Muscle layer of duodenum (tissue), 2 donors: Measurements from ENCODE around the gene LENEP.

ENCODE experiments used
- H3K27ac ChIP-seq: one replicate; pipeline ENCODE4 v1.7.0; 2013; ENCODE audit warnings: mild to moderate bottlenecking, low read length
- H3K27me3 ChIP-seq: one replicate; pipeline ENCODE4 v1.7.0; 2013; ENCODE audit warnings: low read depth, mild to moderate bottlenecking, control low read depth, low read length
- H3K36me3 ChIP-seq, 2 donors: one replicate each; pipeline ENCODE4 v1.7.0; 2013; ENCODE audit warnings: low read length in 2 of 2, control low read depth in 1 of 2, mild to moderate bottlenecking in 1 of 2; ENCODE audit not compliant: insufficient read depth in 2 of 2, control insufficient read depth in 1 of 2
- H3K4me1 ChIP-seq, 2 donors: one replicate each; pipeline ENCODE4 v1.7.0; 2013; ENCODE audit warnings: low read length in 2 of 2, mild to moderate bottlenecking in 2 of 2, control low read depth in 1 of 2, moderate library complexity in 1 of 2; ENCODE audit not compliant: insufficient read depth in 2 of 2, control insufficient read depth in 1 of 2
- H3K4me3 ChIP-seq, 2 donors: one replicate each; pipeline ENCODE4 v1.7.0; 2013; ENCODE audit warnings: low read length in 2 of 2, low read depth in 1 of 2, mild to moderate bottlenecking in 1 of 2
- H3K9me3 ChIP-seq, 2 donors: one replicate each; pipeline ENCODE4 v1.7.0; 2013; ENCODE audit warnings: low read length in 2 of 2, control low read depth in 1 of 2, mild to moderate bottlenecking in 1 of 2; ENCODE audit not compliant: control insufficient read depth in 1 of 2
- donor health status: healthy.

The LENEP gene

DNA sequence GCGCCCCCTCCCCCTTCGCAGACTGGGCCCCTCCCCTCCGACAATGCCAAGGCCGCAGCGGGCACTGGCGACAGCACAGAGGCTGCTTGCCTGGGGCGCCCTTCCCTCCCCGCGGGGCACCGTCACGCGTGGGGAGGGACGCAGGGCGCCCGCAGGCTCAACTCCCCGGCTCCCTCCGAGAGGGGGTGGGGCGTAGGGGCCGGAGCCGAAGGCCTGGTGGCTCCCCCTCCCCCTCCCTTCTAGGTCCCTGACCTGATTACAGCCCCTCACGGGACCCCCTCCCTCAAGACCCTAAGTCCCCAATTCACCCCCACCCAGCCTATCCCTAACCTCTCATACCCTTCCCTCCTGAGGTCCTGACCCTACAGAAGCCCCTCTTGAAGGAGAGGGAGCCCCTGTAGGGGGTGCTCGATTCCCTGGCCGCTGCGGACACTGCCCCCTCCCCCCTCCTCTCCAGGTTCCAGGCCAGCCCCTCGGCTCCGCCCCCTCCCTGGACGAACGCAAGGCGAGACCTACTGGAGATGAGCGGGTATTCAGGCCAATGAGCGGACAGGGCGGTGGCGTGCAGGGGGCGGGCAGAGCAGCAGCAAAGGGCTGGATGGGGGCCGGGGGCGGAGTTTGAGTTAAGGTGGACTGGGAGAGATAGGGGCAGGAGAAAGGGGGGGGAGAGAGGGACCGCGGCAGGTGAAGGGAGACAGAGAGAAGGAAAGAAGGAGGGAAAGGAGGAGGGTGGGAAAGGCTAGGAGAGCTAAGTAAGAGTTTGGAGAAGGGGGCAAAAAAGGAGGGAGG, 8.5 kb downstream of the LENEP start:
- Histone ChIP-seq H3K36me3 (peaks cover 0 to 5% of the 10 kb centered on the region in 2 donors), H3K4me1 (peaks cover 9 to 40% of the 10 kb centered on the region in 2 donors), H3K27ac (peak overlapping the region; percentile 96), H3K9me3 (no peaks in the 10 kb centered on the region), H3K27me3 (no peaks in the 10 kb centered on the region), H3K4me3 (peak overlapping the region; percentile 83 to 89)

DNA sequence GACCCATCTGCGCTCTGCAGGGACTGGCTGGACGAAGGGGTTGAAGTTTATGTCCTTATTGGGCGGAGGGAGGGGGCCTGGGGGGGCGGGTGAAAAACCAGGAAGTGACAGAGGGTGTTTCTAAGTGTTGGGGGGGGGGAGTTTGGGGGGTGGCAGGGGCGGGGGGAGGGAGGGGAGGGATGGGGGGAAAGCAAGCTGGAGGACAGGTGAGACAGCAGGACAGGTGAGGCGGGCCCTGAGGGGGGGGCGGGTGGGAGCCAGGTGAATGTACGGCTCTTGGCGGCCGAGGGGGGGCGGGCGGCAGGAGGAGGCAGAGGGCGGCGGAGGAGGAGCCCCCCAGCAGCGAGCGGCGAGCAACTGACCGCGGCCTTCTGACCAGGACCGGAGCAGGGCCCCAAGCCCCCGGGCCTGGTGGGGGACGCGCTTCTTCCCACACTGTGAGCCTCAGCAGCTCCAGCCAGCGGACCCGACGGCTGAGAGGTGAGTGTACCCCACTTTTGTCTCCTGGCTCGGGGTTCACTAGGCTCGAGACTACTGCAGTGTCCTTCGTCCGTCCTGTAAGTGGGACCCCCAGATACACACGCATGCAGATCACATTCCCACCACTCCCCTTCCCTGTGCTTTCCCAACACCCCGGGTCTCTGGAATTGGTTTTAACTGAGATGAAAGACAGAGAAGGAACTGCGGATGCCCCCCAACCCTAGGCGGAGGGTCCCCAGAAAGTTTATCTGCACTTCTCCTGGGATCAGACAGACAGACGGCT, 9.3 kb downstream of the LENEP start, which contains the start of gene ZBTB7B:
ZBTB7B (plus strand) TSS at position 339 of the 763 bp plus-strand sequence. CDS start 11,859 bp downstream, outside the sequence.
- Histone ChIP-seq H3K36me3 (peaks cover 0 to 5% of the 10 kb centered on the region in 2 donors), H3K4me1 (peaks cover 16 to 46% of the 10 kb centered on the region in 2 donors), H3K4me3 (peak within 1 kb of the TSS; percentile 92 to 93), H3K9me3 (no peaks in the 10 kb centered on the region), H3K27ac (peak within 1 kb of the TSS; percentile 97), H3K27me3 (no peaks in the 10 kb centered on the region)

DNA sequence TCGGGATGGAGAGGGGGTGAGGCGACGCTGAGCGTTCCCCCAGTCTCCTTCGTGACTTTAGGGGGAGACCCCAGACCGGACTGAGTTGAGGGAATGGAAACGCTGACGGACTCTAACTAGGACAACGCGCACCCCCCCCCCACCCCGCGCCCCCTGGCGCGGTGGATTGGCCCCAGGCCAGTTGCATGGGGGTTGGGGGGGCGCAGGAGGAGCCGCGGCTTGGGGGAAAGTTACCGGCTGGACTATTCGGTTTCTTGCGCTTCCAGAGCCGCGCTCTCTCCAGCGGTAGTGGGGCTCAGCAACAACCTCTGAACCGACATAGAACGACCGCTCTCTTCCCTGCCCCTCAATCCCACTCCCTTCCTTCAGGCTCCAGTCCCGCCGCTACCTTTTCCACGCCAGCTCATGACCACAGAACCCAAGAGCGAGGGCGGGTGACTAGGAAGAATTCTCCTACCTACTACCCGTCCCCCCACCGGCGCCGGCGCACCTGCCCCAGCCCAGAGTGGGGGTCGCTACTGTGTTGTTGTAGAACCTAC, 9.9 kb downstream of the LENEP start:
- no peaks in the 10 kb centered on the region for H3K9me3 ChIP-seq
- H3K27me3 ChIP-seq, result no peaks in the 10 kb centered on the region
- H3K36me3 ChIP-seq, result peaks cover 0 to 5% of the 10 kb centered on the region in 2 donors
- H3K27ac ChIP-seq, result peak overlapping the region; percentile 97
- peak overlapping the region; percentile 92 to 93 for H3K4me3 ChIP-seq
- peaks cover 17 to 46% of the 10 kb centered on the region in 2 donors for H3K4me1 ChIP-seq

DNA sequence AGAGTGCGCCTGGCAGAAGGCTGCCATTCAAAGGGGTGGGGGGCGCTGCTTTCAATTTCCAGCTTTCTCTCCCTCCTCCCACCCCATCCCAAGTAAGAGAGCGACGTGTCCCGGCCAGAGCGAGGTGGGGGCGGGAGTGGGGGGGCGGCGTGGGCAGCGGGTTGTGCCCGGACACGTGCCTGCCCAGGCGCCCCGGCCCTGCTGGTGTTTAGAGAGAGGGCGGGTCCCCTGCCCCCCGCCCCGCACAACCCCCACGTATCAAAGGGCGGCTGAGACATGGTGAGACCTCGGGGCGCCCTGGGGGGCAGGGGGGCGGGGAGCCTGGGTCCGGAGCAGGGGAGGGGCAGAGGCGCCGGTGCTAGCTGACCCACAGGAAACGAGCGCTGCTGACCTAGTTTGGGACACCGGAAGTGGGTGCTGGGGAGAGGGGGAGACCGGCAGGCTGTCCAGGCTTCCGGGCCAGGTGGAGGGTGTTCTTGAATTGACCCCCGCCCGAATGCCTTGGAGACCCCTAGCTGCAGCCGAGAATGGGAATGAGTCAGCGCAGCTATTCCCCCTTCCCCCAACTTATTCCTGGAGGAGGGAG, 10.5 kb downstream of the LENEP start:
- Histone ChIP-seq H3K27me3 (no peaks in the 10 kb centered on the region), H3K4me1 (peaks cover 17 to 45% of the 10 kb centered on the region in 2 donors), H3K36me3 (peaks cover 0 to 5% of the 10 kb centered on the region in 2 donors), H3K9me3 (no peaks in the 10 kb centered on the region), H3K4me3 (peak overlapping the region; percentile 92 to 93), H3K27ac (peak overlapping the region; percentile 97)

DNA sequence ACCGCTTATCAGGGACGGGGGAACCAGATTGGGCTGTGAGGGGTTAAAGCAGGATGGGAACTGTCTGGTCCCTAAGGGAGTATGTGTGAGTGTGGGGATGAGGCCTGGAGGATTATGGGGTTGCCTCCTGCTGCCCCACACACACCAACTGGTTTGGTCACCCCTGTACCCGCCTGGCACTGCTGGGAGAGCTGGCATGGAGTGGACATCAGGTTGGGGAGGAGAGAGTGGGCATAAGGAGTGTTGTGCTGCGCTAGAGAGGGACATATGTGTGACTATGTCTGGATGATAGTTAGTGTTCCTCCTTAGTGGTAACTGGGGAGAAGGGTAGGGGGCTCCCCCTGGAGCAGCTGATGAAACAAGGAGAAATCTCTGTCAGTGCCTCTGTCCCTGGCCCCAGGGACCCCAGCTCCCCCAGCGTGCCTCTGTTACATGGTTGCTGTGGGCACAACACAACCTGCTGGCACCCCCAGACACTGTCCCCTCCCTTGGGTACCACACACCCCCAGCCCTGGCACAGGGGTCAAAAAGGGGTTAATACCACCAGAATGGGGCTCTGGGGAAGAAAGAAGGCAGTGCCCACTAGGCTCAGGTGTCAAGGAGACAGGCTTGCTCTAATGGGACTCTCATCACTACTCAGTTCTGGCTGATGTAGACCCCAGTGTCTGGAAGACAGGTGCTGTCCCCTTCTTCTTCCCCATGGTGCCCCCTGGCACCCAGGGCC, 11.1 kb downstream of the LENEP start:
- peak overlapping the region; percentile 97 for H3K27ac ChIP-seq
- peaks cover 0 to 5% of the 10 kb centered on the region in 2 donors for H3K36me3 ChIP-seq
- H3K9me3 ChIP-seq, result no peaks in the 10 kb centered on the region
- no peaks in the 10 kb centered on the region for H3K27me3 ChIP-seq
- H3K4me3 ChIP-seq, result peak overlapping the region; percentile 92 to 93
- H3K4me1 ChIP-seq, result peaks cover 17 to 40% of the 10 kb centered on the region in 2 donors

DNA sequence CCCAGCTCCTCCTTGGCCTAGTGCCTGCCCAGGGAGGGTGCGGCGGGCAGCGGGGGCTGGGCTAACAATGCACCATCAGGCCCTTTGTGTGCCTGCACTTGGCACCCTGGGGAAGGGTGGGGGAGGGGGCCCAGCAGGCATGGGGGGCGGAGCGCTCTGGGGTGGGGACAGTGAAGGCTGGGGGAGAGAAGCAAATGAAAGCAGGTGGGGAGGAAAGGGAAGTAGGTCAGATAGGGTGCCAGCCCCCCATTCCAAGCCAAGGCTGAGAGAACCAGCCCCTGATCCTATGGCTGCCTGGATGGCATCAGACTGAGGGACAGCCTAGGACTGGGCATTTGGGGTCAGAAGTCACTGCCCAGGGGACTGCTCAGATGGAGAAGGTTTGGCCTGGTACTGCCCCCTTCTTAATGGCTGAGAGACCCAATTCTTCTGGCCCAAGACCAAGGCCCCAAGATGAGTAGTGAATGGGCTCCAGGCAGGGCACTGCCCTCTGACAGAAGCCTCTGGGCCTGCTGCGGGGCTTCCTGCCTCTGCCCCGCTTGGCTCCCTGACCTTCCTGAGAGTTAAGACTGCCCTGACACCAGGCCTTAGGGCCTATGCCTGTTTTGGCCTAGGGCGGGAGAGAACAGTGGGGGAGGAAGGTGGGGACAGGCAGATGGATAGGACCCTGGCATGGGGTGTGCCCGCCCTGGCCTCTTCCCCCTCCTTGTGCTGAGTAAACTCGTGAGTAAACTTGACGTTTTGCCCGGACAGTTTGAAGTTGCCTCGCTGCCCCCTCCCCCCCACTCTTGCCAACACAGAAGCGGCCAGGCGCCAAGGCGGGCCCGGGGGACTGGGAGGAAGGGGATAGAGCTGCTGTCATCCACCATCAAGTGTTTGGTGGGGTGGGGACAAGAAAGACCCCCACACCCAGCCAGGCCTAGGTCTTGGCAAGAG, 12.0 kb downstream of the LENEP start:
- peak overlapping the region; percentile 97 for H3K27ac ChIP-seq
- peaks cover 18 to 38% of the 10 kb centered on the region in 2 donors for H3K4me1 ChIP-seq
- no peaks in the 10 kb centered on the region for H3K27me3 ChIP-seq
- no peaks in the 10 kb centered on the region for H3K9me3 ChIP-seq
- H3K36me3 ChIP-seq, result peaks cover 0 to 5% of the 10 kb centered on the region in 2 donors
- peak overlapping the region; percentile 92 to 93 for H3K4me3 ChIP-seq

DNA sequence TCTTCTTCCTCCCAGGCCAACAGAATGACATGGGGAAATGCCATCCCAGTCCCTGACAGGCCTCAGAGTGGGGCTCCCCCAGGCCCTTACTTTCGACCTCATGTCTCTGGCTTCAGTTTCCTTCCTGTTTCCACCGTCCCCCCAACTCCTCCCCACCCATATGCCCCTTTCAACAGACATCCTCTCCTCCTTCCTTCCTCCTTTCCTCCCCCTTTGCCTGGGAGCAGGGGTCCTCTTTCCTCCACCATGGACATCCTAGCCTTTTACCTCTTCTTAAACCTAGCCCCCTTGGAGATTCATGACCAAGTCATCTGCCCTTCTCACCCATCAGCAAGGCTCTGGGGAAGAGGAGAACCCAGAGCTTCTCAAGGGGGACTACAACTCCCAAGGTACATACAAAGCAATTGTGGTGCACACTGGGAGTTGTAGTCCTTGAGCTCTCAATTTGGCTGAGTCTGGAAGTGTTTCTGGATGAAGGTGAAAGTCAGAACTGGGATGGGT, 13.3 kb downstream of the LENEP start:
- no peaks in the 10 kb centered on the region for H3K9me3 ChIP-seq
- H3K4me3 ChIP-seq, result peak overlapping the region in 1 of 2 donors; percentile 33
- H3K27ac ChIP-seq, result peak overlapping the region; percentile 97
- peaks cover 27 to 44% of the 10 kb centered on the region in 2 donors for H3K4me1 ChIP-seq
- peaks cover 0 to 3% of the 10 kb centered on the region in 2 donors for H3K36me3 ChIP-seq
- H3K27me3 ChIP-seq, result no peaks in the 10 kb centered on the region

DNA sequence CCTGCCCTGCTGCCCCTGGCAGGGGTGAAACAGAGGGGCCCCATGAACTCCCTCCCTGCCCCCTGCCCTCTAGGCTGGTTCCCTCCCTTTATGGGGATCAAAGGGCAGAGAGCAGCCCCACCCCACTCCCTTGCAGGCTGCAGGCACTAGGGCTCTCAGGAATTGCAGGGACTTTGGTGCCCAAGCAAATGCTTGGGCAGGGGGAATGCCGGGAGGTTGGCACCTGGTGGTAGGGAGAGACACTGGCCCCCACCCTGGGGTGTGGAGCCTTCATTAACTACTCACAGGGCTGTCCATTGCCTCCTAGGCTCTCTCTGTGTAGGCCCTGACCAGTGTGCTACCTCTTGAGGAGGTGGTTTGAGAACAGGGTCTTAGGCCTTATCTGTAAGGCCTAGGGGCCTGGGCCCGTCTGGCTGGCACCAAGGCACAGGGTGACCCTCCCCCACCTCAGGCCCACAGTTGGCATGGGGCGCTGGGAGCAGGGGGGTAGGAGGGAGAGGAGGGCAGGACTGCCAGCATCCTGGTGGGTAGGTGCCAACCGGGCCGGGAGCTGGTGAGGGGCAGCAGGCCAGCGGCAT, 14.0 kb downstream of the LENEP start:
- peaks cover 29 to 51% of the 10 kb centered on the region in 2 donors for H3K4me1 ChIP-seq
- H3K9me3 ChIP-seq, result no peaks in the 10 kb centered on the region
- H3K4me3 ChIP-seq, result peak overlapping the region in 1 of 2 donors; percentile 46
- H3K27ac ChIP-seq, result peak overlapping the region; percentile 86
- H3K27me3 ChIP-seq, result no peaks in the 10 kb centered on the region
- no peaks in the 10 kb centered on the region for H3K36me3 ChIP-seq

DNA sequence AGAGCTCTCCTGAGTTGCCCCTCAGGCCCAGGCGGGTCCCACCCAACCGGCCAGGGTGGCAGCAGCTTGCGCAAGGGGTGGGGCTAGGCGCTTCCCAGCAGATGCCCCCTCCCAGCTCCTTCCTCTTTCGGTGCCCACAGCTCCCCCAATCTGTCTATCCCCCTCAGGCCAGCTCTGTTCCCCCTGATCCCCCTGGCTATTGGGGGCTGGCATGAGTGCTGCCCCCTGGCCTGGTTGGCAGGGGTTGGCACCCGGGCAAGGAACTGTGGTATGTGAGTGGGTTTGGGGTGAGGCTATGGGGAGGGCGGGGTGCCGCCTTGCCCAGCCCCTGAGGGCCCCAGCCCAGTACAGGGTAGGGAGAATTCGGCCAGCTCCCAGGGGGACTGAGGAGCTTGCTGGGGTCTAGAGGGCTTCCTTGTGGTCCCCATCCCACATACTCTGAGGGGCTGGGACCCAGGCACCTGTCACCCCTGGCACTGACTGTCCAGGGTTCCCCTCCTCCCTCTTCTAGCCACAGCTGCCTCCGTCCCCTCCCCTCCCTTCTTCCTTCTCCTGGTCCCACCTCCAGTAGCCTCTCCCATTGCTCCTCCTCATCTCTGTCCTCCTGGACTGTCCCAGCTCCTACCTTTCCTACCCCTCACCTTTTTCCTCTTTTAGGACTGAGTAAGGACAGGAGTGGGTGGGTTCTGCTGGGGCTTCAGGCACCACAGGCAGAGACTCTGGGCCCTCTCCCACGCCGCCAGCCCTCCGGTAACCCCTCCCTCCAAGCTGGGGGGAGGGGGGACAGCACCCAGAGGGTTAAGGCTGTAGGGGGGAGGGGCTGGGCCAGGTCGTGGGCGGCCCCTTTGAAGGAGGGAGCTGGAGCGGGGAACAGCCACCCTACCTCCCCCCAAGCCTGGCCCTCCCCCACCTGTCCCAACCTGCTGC, 14.9 kb downstream of the LENEP start:
- peak overlapping the region; percentile 30 to 53 for H3K4me3 ChIP-seq
- peak overlapping the region; percentile 86 for H3K27ac ChIP-seq
- H3K9me3 ChIP-seq, result no peaks in the 10 kb centered on the region
- H3K36me3 ChIP-seq, result no peaks in the 10 kb centered on the region
- peaks cover 35 to 54% of the 10 kb centered on the region in 2 donors for H3K4me1 ChIP-seq
- no peaks in the 10 kb centered on the region for H3K27me3 ChIP-seq
